8988T (cell line): ENCODE data around the gene MYOM3.
"Not testable (repeated sequence)": the region's sequence is repeated elsewhere in the genome, so short reads cannot be mapped to it uniquely, and the experiment has no call there.

Source experiments
- DNase-seq: peaks from one replicate; pipeline ENCODE4 v3.0.0; 2011

The MYOM3 gene

GRCh38 chr1:24069817-24070216 is 42.1 kb downstream of the MYOM3 start:
- DNase-seq, result no peak

- no peak for DNase-seq
These were observed 44.0 kb downstream of the MYOM3 start for GRCh38 chr1:24067978-24068377.

- no peak for DNase-seq
These were observed 46.6 kb downstream of the MYOM3 start for GRCh38 chr1:24065304-24065703.

- DNase-seq, result no peak
These were observed 49.7 kb downstream of the MYOM3 start for GRCh38 chr1:24062221-24062620.

DNA sequence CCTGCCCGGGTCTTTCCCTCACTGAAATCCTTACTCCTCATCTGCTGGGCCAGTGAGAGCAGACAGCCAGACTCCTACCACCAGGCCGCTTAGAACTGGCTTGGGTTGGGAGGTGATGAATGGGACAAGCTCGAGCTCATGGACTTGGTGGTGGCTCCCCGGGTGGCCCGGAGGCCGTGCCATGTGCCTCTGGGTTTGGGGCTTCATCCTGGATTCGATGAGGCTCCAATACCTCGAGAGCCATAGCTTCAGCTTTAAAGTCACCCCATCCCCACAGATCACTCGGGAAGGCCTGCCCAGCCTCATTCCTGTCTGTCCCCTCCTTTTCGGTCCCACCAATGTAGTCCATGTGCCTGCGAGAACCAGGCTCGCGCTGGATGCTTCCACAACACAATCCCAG is 51.5 kb downstream of the MYOM3 start:
- no peak for DNase-seq

GRCh38 chr1:24058671-24059455 is 53.1 kb downstream of the MYOM3 start:
- no peak for DNase-seq

DNA sequence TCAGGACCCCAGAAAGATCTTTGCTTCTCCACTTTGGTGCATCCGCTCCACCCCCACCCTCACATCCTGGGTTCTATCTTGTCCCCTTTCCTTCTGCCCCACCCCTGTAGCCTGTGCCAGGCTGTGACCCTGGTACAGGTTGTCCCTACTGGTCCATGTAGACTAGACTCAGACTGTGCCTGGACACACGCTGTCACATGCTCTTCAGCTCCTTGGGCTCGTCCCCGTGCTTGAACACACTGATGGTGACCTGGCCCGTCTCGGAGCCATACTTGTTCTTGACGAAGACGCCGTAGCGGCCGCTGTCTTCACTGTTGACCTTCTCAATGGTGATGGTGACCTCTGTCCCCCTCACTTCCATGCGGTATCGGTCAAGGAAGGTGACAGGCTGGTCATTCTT is 54.8 kb downstream of the MYOM3 start:
- no peak for DNase-seq

DNA sequence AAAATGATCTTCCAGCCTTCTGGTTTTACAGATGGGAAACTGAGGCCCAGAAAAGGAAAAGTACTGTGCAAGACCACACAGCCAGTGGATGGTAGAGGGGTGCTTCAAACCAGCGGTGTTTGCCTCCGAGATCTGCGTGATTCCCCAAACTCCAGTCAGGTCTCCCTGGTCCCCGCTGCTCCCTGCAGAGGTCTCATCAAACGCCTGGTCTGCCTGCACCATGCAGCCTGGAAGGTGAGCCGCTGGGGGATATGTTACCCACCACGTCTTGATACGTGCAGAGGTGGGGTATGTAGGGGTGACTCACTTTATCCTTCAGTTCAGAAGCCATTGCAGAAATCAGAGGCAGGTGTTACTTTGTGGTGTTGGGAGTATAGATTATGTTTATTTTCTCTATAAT is 56.3 kb downstream of the MYOM3 start:
- no peak for DNase-seq

DNA sequence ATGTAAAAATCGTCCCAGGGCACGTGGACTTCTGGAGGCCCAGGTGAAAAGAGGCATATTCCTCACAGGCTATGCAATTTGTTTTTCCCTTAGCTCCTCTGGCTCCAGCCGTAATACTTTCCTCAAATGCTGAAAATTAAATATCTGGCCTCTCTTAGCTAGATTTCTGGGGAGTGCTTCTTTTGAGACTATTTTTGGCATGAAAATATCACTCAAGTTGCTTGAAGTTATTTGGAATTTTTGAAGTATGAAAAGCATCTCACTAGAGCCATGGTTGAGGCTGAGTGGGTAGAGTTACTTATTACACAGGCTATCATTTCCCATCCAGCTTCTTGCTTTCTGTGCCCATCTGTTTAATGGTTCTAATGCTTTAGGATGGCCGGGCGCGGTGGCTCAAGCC is 59.7 kb downstream of the MYOM3 start:
- no peak for DNase-seq

- DNase-seq, result no peak
These were observed 60.6 kb downstream of the MYOM3 start for GRCh38 chr1:24051206-24051945.

- no peak for DNase-seq
These were observed 62.2 kb downstream of the MYOM3 start for GRCh38 chr1:24049733-24050132.

DNA sequence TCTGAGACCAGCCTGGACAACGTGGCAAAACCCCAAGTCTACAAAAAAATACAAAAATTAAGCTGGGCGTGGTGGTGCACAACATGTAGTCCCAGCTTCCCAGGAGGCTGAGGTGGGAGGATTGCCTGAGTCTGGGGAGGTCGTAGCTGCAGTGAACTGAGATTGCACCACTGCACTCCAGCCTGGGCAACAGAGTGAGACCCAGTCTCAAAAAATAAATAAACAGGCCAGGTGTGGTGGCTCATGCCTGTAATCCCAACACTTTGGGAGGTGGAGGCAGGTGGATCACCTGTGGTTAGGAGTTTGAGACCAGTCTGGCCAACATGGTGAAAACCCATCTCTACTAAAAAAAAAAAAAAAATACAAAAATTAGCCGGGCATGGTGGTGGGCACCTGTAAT is 63.0 kb downstream of the MYOM3 start:
- DNase-seq, result not testable (repeated sequence)

GRCh38 chr1:24048205-24048869 is 63.6 kb downstream of the MYOM3 start:
- no peak for DNase-seq

- no peak for DNase-seq
These were observed 64.8 kb downstream of the MYOM3 start for GRCh38 chr1:24047110-24047477.

DNA sequence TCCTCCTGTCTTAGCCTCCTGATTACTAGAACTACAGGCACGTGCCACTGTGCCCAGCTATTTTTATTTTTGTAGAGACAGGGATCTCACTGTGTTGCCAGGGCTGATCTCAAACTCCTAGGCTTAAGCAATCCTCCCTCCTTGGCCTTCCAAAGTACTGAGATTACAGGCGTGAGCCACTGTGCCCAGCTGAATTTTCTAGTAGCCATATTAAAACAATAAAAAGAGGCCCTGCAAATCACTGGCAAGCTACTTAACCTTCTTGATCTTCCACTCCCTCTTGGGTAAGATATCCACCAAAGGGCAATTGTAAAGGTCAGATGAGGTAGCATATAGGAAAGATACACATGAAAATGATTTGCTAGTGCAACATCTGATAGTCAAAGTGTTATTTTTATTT is 66.2 kb downstream of the MYOM3 start:
- no peak for DNase-seq

DNA sequence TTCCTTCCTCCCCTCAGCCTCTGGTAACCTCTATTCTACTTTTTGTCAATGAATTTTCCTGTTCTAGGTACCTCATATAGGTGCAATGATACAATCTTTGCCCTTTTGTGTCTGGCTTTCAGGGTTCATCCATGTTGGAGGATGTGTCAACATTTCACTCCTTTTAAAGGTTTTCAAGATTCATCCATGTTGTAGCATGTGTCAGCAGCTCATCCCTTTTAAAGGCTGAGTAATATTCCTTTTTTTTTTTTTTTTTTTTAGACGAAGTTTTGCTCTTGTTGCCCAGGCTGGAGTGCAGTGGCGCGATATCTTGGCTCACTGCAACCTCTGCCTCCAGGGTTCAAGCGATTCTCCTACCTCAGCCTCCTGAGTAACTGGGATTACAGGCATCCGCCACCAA is 67.3 kb downstream of the MYOM3 start:
- DNase-seq, result not testable (repeated sequence)

- DNase-seq, result no peak
These were observed 68.4 kb downstream of the MYOM3 start for GRCh38 chr1:24043345-24044032.

GRCh38 chr1:24042315-24042714 is 69.6 kb downstream of the MYOM3 start:
- no peak for DNase-seq

DNA sequence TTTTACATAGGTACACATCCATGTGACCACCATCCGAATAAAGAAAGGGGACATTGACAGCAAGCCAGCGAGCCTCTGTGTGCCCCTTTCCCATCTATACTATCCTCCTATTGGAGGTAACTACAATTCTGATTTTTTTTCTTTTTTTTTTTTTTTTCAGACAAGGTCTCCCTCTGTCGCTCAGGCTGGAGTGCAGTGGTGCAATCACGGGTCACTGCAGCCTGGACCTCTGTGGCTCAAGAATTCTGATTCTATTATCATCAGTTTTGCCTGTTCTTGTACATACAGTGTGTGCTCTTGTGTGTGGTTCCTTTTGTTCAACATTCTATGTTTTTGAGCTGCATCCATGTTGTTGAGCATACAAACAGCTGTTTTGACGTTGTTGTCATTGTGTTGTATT is 75.8 kb downstream of the MYOM3 start:
- DNase-seq, result no peak

- DNase-seq, result no peak
These were observed 79.0 kb downstream of the MYOM3 start for GRCh38 chr1:24032981-24033380.

- not testable (repeated sequence) for DNase-seq
These were observed 80.9 kb downstream of the MYOM3 start for GRCh38 chr1:24030976-24031516.

DNA sequence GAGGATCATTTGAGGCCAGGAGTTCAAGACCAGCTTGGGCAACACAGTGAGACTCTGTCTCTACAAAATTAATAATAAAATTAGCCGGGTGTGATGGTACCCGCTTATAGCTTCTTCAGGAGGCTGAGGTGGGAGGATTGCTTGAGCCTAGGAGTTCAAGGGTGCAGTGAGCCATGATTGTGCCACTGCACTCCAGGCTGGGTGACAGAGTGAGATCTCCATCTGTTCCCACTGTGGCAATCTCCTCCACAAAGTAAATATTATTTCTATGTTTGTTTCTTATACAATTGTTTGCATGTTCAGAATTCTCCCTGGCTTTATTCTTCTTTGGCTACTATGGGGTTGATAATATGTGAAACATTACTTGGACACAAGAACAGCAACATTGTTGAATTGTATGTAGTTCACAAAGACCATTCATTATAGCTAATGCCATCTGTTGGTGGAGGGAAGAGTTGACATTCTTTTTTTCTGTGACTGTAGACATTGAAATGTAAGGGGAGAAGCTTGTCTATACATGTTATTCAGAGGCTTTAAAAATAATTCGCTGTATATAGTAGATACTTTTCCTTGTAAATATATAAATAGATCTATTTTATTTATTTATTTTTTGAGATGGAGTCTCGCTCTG is 84.0 kb downstream of the MYOM3 start:
- DNase-seq, result no peak
